ENCODE measurements around the gene KLF4.

Gene KLF4

DNA sequence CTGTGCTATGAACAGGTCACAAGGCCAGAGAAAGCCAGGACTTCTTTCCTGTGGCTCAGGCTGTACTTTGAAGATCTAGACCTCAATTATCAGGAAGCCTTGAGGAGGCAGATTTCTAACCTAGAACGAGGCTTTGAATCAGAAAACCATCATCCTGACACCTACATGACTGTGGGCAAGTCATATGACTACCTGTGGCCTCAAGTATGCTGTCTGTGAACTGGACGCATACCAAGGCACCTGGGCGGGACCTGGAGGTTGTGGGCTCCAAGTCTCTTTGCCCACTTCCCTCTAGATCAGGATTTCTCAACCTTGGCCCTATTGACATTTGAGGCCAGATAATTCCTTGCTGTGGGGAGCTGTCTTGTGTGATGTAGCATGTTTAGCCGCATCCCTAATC, 42.5 kb downstream of the KLF4 start:
- DNase-seq = no peak

DNA sequence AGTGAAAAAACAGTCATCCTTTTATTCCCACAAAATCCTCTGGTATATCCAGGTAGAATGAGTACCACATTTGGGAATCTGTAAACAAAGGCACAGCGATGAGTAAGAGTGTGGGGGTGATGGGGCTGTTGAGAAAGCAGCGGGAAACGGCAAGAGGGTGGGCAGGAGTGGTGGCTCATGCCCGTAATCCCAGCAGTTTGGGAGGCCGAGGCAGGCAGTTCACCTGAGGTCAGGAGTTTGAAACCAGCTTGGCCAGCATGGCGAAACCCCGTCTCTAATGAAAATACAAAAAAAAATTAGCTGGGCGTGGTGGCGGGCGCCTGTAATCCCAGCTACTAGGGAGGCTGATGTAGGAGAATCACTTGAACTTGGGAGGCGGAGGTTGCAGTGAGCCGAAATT, 43.1 kb downstream of the KLF4 start:
- DNase-seq = no peak

DNA sequence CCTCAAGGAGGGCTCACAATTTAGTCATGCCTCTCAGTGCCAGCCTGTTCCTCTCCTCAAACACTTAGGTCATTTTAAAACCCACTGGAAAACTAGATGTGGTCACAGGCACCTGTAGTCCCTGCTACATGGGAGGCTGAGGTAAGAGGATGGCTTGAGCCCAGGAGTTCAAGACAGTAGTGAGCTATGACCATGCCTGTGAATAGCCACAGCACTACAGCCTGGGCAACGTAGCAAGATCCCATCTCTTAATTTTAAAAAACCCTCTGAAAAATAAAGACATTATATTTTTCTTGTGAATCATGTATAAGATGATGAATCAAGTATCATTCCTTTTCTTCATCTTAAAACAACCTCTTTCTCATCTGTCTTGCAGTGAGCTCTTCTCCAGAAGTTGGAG, 45.8 kb downstream of the KLF4 start:
- no peak for DNase-seq

DNA sequence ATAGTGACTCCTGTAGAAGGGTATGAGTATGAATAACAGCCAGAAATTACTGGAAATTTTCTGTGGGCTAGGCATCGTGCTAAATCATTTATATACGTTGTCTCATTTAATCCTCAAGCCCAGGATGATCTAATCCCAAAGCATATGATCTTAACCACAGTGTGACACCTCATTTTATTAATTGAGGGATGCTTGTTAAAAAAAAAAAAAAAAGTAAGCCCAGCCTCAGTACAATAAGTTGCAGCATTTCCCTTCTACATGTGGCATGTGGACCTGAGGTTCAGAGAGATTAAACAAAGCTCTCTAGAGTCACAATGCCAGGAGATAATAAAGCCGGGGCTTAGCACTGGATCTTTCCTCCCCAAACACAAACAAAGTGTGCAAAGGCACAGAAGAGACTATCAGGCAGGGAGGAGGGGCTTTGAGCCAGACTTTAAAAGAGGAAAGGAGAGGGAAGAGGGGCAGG, 49.5 kb downstream of the KLF4 start:
- DNase-seq = no peak

DNA sequence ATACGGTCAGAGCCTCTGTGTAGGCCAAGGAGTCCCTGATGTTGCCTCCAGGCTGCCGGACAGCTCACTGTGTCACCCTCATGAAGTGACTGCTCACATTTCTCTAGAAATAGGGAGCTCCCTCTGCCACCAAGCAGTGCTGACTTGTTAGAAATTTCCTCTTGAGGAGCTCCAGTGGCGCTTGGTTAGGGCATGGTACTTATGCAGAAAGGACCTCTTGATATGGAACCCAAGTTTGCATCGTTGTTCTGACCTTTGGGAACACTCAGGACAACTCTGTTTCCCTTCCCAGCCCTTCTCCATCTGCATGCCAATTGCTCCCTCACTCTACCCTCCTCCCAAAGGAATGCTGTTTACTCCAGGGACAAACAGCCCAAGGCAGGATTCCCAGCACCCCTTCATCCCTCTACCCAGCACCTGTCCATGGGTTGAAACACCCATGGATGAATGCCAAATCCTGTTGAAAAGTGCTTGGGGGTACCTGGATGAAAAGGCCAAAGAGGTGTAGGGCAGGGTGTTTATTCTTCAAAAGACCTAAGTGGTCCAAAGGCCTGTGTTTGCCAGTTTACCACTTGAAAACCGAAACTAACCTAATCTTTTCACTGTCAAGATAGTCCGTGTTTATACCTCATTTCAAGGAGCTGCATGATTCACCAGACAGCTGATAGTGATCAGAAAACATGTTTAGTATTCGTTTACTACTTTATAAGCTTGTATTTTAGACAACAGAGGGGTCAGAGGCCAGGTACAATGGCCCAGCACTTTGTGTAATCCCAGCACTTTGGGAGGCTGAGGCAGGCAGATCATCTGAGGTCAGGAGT, 51.1 kb downstream of the KLF4 start:
- no peak for DNase-seq

DNA sequence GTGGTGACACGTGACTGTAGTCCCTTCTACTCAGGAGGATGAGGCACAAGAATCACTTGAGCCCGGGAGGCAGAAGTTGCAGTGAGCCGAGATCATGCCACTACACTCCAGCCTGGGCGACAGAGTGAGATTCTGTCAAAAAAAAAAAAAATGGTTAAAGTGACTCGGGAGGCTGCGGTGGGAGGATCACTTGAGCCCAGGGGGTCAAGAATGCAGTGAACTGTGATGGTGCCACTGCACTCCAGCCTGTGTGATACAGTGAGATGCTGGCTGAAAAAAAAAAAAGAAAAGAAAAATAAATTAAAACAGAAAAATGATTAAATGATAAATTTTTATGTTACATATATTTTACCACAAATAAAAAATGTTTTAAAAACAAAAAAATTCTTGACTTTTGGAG, 51.9 kb downstream of the KLF4 start:
- no peak for DNase-seq

DNA sequence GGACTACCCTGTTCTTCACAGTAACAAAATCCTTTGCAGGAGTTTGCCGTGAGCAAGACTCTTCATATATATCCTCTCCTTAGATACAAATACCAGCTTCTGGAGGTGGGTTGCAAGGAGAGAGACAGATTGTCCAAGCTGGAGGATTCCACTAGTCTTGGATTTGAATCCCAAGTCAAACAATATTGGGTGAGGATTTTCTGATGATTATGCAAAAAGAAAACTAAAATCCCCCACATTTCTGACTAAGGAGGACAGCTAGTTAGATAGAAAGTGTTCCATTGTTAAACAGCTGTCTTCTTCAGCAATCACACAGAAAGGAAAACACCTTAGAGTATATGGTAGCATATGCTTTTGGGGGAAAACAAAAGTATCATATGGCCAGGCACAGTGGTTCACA, 54.2 kb downstream of the KLF4 start:
- no peak for DNase-seq

All from CD4-positive, alpha-beta T cell treated with Interleukin-6 for 4 hours (primary cell).